Loucy (cell line): ENCODE measurements around the gene ANK3.

Source experiments
- H2AFZ ChIP-seq: fragments of 200-600 bp; sonication (generic); 2 replicates; pipeline ENCODE4 v1.6.0; 2016; ENCODE audit warnings: antibody characterized with exemption, mild to moderate bottlenecking, low read length, moderate library complexity
- H3F3A ChIP-seq: fragments of 200-600 bp; 2 replicates; pipeline ENCODE4 v1.6.0; 2016; ENCODE audit warnings: antibody characterized with exemption, low read depth, mild to moderate bottlenecking
- H3K27me3 ChIP-seq: fragments of 200-600 bp; sonication (generic); 2 replicates; pipeline ENCODE4 v1.6.1; 2014; ENCODE audit warnings: low read length, mild to moderate bottlenecking; ENCODE audit not compliant: insufficient read depth, poor library complexity, severe bottlenecking
- H3K36me3 ChIP-seq: fragments of 200-600 bp; sonication (generic); 2 replicates; pipeline ENCODE4 v1.6.1; 2016; ENCODE audit warnings: low read length; ENCODE audit not compliant: insufficient read depth
- H3K4me1 ChIP-seq: fragments of 200-600 bp; sonication (generic); 2 replicates; pipeline ENCODE4 v1.5.1; 2014; ENCODE audit warnings: low read length, mild to moderate bottlenecking; ENCODE audit not compliant: insufficient read depth, poor library complexity, severe bottlenecking
- H3K4me2 ChIP-seq: fragments of 200-600 bp; sonication (generic); 2 replicates; pipeline ENCODE4 v1.6.0; 2014; ENCODE audit warnings: antibody characterized with exemption, low read length, low read depth, mild to moderate bottlenecking; ENCODE audit not compliant: poor library complexity, severe bottlenecking
- H3K4me3 ChIP-seq: fragments of 200-600 bp; sonication (generic); 2 replicates; pipeline ENCODE4 v1.5.1; 2014; ENCODE audit warnings: low read length, mild to moderate bottlenecking, mixed read lengths; ENCODE audit not compliant: poor library complexity, severe bottlenecking
- H3K79me2 ChIP-seq: fragments of 200-600 bp; sonication (generic); 2 replicates; pipeline ENCODE4 v1.6.1; 2014; ENCODE audit warnings: low read length; ENCODE audit not compliant: insufficient read depth
- H3K9ac ChIP-seq: fragments of 200-600 bp; sonication (generic); 2 replicates; pipeline ENCODE4 v1.6.0; 2014; ENCODE audit warnings: mild to moderate bottlenecking, low read depth, low read length, moderate library complexity; ENCODE audit not compliant: poor library complexity, severe bottlenecking
- H3K9me2 ChIP-seq: fragments of 200-600 bp; sonication (generic); replicated peaks from 2 replicates; pipeline ENCODE4 v1.6.1; 2016; ENCODE audit warnings: low read depth, low read length, mixed read lengths
- H3K9me3 ChIP-seq: fragments of 200-600 bp; sonication (generic); 2 replicates; pipeline ENCODE4 v1.6.1; 2014; ENCODE audit warnings: mild to moderate bottlenecking, antibody characterized with exemption, low read length, low read depth; ENCODE audit not compliant: insufficient read depth
- H4K20me1 ChIP-seq: fragments of 200-600 bp; sonication (generic); 2 replicates; pipeline ENCODE4 v1.6.0; 2014; ENCODE audit warnings: antibody characterized with exemption, low read length, mild to moderate bottlenecking; ENCODE audit not compliant: insufficient read depth, poor library complexity, severe bottlenecking
- EZH2phosphoT487 ChIP-seq: fragments of 200-600 bp; IDR thresholded peaks from 2 replicates; pipeline ENCODE4 v1.6.1; 2018; ENCODE audit warnings: antibody characterized with exemption, mild to moderate bottlenecking, moderate library complexity, borderline replicate concordance
- TF ChIP-seq, protein P1 (sequence below): fragments of 200-600 bp; sonication (generic); conservative IDR thresholded peaks from 2 replicates; pipeline ENCODE4 v1.5.1; 2014; ENCODE audit warnings: mild to moderate bottlenecking, antibody characterized with exemption, low read length

ANK3 gene

DNA sequence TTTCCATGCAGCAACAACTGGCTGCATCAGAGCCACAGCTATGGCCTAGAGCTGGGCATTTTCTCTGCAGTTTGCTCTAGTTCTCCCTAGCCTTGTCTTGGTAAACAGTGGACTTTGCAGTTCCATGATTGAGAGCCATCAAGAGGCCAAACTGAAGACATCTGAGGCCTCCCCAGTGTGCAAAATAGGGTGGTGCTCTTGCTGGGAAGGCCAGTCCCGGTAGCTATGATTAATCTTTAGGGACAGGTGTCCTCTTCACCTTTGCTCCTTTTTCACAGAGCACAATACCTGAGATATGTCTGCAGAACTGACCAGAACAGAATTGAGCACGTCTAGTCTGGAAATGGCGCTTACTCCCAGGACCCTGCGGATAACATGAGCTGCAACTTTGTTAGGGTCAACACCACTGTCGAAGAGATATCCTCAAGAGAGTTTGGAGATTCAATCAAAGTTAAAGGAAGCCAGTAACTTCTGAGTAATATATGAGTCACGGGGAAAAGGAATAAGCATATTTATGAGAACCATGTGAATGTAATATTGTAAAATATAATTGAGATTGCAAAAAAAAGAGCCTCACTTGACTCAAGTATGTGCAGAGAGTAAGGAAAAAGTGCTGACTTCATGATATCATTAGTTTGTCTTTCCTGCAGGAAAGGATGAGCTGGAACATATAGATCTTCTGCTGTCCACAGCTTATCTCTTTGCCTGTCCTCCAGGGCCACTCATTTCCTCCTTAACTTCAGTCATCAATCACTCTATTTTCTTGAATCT, 76.7 kb downstream of the ANK3 start:
- H3K4me2 ChIP-seq: no peak overlapping the region
- no peak overlapping the region for H2AFZ ChIP-seq

DNA sequence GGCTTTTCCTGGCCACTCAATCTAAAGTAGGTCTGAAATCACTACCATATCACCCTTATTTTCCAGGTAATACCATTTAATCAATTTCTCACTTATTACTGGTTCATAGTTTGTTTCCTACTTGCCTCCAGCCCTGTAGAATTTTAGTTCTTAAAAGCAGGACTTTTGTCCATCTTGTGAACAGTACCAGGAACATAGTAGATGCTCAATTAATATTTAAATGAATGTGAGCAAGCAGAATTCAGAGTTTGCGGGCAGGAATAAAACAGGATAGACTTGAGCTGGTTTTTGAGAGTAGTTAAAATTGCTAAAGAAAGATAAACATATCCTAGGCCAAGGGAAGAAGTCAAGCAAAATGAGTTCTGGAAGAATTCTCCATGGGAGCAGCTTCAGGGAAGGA, 77.9 kb downstream of the ANK3 start:
- H3K4me2 ChIP-seq: no peak overlapping the region
- no peaks in the 10 kb centered on the region for H3F3A ChIP-seq
- no peaks in the 10 kb centered on the region for H3K9me3 ChIP-seq
- H3K79me2 ChIP-seq: no peaks in the 10 kb centered on the region
- H3K9ac ChIP-seq: no peak overlapping the region
- H4K20me1 ChIP-seq: no peaks in the 10 kb centered on the region
- H3K27me3 ChIP-seq: no peaks in the 10 kb centered on the region
- H2AFZ ChIP-seq: no peak overlapping the region
- H3K36me3 ChIP-seq: no peaks in the 10 kb centered on the region
- no peaks in the 10 kb centered on the region for H3K9me2 ChIP-seq
- no peak for TF ChIP-seq EZH2phosphoT487
- TF ChIP-seq, protein P1, sequence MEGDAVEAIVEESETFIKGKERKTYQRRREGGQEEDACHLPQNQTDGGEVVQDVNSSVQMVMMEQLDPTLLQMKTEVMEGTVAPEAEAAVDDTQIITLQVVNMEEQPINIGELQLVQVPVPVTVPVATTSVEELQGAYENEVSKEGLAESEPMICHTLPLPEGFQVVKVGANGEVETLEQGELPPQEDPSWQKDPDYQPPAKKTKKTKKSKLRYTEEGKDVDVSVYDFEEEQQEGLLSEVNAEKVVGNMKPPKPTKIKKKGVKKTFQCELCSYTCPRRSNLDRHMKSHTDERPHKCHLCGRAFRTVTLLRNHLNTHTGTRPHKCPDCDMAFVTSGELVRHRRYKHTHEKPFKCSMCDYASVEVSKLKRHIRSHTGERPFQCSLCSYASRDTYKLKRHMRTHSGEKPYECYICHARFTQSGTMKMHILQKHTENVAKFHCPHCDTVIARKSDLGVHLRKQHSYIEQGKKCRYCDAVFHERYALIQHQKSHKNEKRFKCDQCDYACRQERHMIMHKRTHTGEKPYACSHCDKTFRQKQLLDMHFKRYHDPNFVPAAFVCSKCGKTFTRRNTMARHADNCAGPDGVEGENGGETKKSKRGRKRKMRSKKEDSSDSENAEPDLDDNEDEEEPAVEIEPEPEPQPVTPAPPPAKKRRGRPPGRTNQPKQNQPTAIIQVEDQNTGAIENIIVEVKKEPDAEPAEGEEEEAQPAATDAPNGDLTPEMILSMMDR: no peak
- no peak overlapping the region for H3K4me3 ChIP-seq
- no peaks in the 10 kb centered on the region for H3K4me1 ChIP-seq

More for the DNA sequence above, 76.7 kb downstream of the ANK3 start:
- TF ChIP-seq, protein P1: no peak
- TF ChIP-seq EZH2phosphoT487: no peak
- Histone ChIP-seq H4K20me1 (no peaks in the 10 kb centered on the region), H3K9me3 (no peaks in the 10 kb centered on the region), H3K27me3 (no peaks in the 10 kb centered on the region), H3K9me2 (no peaks in the 10 kb centered on the region), H3K4me1 (no peaks in the 10 kb centered on the region), H3F3A (no peaks in the 10 kb centered on the region), H3K9ac (no peak overlapping the region), H3K79me2 (no peaks in the 10 kb centered on the region), H3K4me3 (no peak overlapping the region), H3K36me3 (no peaks in the 10 kb centered on the region)

DNA sequence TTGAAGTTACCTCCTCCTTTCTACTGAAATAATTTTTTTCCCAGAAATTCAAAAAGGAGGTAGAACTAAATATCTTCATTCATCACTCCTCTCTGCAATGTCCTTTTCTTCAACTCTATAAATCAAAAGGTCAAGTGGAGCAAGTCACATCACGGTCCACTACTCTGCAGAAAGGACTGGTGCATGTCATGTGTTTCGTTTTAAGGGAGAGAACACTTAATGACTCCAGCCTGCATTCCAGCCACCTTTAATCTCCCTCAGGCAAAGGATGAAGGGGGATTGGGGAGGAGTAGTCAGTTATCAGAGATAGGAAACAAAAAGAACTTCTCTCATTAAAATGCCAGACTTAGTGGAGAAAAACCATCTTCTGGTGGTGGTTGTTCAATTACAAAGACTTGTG, 78.9 kb downstream of the ANK3 start:
- TF ChIP-seq EZH2phosphoT487: no peak
- TF ChIP-seq, protein P1: no peak
- Histone ChIP-seq H3K79me2 (no peaks in the 10 kb centered on the region), H3K9me3 (no peaks in the 10 kb centered on the region), H3F3A (no peaks in the 10 kb centered on the region), H4K20me1 (no peaks in the 10 kb centered on the region), H3K4me1 (no peaks in the 10 kb centered on the region), H2AFZ (no peak overlapping the region), H3K9me2 (no peaks in the 10 kb centered on the region), H3K9ac (no peak overlapping the region), H3K4me2 (no peak overlapping the region), H3K4me3 (no peak overlapping the region), H3K27me3 (no peaks in the 10 kb centered on the region), H3K36me3 (no peaks in the 10 kb centered on the region)
